Left ventricle myocardium superior (tissue), 1 donor: ENCODE measurements around the gene VTI1A. TPM values are rescaled to one million over a fixed set of nuclear protein-coding genes. Genes with fewer than 3 reads are reported as not detected.

ENCODE experiments used
- ATAC-seq: fragments of 200-7000 bp; cut with Tn5 transposase; one replicate; pipeline ENCODE4 v1.9.1; 2020; ENCODE audit warnings: mild to moderate bottlenecking, moderate library complexity
- DNase-seq: peaks from one replicate; pipeline ENCODE4 v3.0.0-alpha.2; 2020
- intact Hi-C: fragments of 100-400 bp; cut with micrococcal nuclease; formaldehyde crosslinking; loops from one replicate; pipeline ENCODE4 v1.11.0; 2022
- total RNA-seq: library from RNA; stranded (reverse); fragmentation: NEBNext Ultra II Directional; extraction: Animal tissue kit (Norgen Biotek cat#: 25700); gene quantifications from one replicate; pipeline ENCODE4 v1.2.1, GENCODE V29; 2021
- donor health status: DM: no; HTN: yes; CAD: no; lungs with severe emphysema.

Gene VTI1A
- total RNA-seq, 1 donor from 2014 or later: 22.9 TPM

- ATAC-seq (no peak), DNase-seq (no peak)
- intact Hi-C loops: no loop called here
Observed at GRCh38 chr10:112614072-112614471, 167.1 kb downstream of the VTI1A start.

- ATAC-seq (no peak), DNase-seq (no peak)
- intact Hi-C loops: no loop called here
Observed at GRCh38 chr10:112614586-112614985, 167.6 kb downstream of the VTI1A start.

GRCh38 chr10:112615269-112615668, 168.3 kb downstream of the VTI1A start:
- intact Hi-C loops: no loop called here
- DNase-seq (no peak), ATAC-seq (no peak)

- intact Hi-C loops: no loop called here
- ATAC-seq (no peak), DNase-seq (no peak)
Observed at GRCh38 chr10:112616647-112617046, 169.6 kb downstream of the VTI1A start.

- no peak for DNase-seq
- intact Hi-C loops: no loop called here
- no peak for ATAC-seq
Observed at GRCh38 chr10:112618814-112619213, 171.8 kb downstream of the VTI1A start.

GRCh38 chr10:112619556-112619955, 172.5 kb downstream of the VTI1A start:
- intact Hi-C loops: no loop called here
- ATAC-seq (no peak), DNase-seq (no peak)

- no peak for ATAC-seq
- no peak for DNase-seq
- intact Hi-C loops: no loop called here
Observed at GRCh38 chr10:112622786-112623185, 175.8 kb downstream of the VTI1A start.

GRCh38 chr10:112624546-112625048, 177.6 kb downstream of the VTI1A start:
- ATAC-seq (no peak), DNase-seq (no peak)
- intact Hi-C loops: no loop called here

GRCh38 chr10:112628951-112629609, 182.1 kb downstream of the VTI1A start:
- DNase-seq: no peak
- peak; percentile 39 for ATAC-seq
- intact Hi-C loops: no loop called here

- intact Hi-C loops: no loop called here
- DNase-seq (no peak), ATAC-seq (no peak)
Observed at GRCh38 chr10:112631501-112632400, 184.7 kb downstream of the VTI1A start.

GRCh38 chr10:112634096-112634830, 187.2 kb downstream of the VTI1A start:
- intact Hi-C loops: no loop called here
- no peak for DNase-seq
- no peak for ATAC-seq

GRCh38 chr10:112637901-112638300, 190.9 kb downstream of the VTI1A start:
- intact Hi-C loops: no loop called here
- DNase-seq (no peak), ATAC-seq (no peak)

- intact Hi-C loops: no loop called here
- ATAC-seq: no peak
Observed at GRCh38 chr10:112639298-112639697, 192.3 kb downstream of the VTI1A start.

GRCh38 chr10:112640638-112641037, 193.6 kb downstream of the VTI1A start:
- ATAC-seq: no peak
- intact Hi-C loops: no loop called here

More at GRCh38 chr10:112639298-112639697, 192.3 kb downstream of the VTI1A start:
- no peak for DNase-seq

GRCh38 chr10:112643600-112644264, 196.7 kb downstream of the VTI1A start:
- ATAC-seq (no peak), DNase-seq (no peak)
- intact Hi-C loops: no loop called here

More at GRCh38 chr10:112640638-112641037, 193.6 kb downstream of the VTI1A start:
- DNase-seq: no peak

- no peak for ATAC-seq
- intact Hi-C loops: no loop called here
- no peak for DNase-seq
Observed at GRCh38 chr10:112644265-112644645, 197.2 kb downstream of the VTI1A start.

- DNase-seq (no peak), ATAC-seq (no peak)
- intact Hi-C loops: no loop called here
Observed at GRCh38 chr10:112649006-112649821, 202.2 kb downstream of the VTI1A start.

- DNase-seq (no peak), ATAC-seq (no peak)
- intact Hi-C loops: no loop called here
Observed at GRCh38 chr10:112649822-112650152, 202.8 kb downstream of the VTI1A start.
